ENCODE measurements around the gene FNBP1.

Gene FNBP1

DNA sequence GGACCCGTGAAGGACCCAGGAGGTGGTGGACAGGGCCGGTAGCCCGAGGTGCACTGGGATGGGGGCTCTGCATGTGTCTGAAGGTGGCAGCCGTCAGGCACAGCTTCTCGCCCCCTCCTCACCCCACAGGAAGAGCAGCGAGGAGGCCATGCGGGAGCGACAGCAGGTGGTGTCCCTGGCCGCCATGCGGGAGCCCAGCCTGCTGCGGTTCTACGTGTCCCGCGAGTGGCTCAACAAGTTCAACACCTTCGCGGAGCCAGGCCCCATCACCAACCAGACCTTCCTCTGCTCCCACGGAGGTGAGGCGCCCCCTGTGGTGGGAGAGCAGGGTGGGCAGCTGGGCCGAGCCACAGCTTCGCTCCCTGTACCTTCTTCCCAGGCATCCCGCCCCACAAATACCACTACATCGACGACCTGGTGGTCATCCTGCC is 167.8 kb downstream of the FNBP1 start:
- DNase-seq (ENCODE audit: low read depth), result no peak

GRCh38 chr9:129874261-129875101 is 168.5 kb downstream of the FNBP1 start:
- no peak for DNase-seq (ENCODE audit: low read depth)

DNA sequence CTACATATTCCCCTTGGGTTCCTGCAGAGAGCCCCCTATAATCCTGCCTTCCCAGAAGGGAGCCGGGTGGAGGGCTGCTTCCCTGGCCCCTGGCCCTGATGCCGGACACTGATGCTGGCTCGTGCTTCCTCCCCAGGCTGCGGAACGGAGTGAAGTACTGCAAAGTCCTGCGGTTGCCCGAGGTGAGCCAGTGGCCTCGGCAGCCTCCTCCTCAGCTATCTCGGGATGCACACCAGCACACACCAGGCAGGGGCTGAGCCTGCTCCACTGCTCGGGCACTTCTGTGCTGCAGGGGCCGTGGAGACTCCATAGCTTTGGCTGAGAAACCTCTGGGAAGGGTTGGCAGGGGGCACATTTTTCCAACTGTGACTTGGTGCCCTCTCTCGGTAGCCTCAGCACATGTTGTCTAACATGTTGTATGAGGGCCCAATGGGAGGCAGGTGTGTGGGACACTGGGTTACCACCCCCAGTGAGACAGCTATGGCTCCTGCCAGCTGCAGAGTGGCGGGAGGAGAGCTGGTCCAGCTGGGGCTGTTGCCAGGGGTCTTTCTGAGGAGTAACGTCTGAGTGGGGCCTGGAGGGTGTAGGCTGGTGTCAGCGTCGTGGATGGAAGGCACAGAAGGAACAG is 169.3 kb downstream of the FNBP1 start:
- DNase-seq (ENCODE audit: low read depth), result no peak

DNA sequence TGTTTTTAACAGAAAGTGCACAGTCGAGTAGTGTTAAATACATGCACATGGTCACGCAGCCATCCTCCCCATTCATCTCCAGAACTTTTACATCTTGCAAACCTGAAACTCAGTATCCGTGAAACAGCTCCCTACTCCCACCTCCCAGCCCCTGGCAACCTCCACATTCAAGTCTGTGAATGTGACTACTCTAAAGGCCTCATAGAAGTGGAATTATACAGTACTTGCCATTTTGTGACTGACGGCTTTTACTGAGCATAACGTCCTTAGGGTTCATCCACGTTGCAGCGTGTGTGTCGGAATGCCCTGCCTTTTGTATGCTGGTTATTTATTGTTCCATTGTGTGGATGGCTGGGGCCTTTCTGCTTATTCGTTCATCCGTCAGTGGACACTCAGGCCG is 171.9 kb downstream of the FNBP1 start:
- DNase-seq (ENCODE audit: low read depth), result no peak

DNA sequence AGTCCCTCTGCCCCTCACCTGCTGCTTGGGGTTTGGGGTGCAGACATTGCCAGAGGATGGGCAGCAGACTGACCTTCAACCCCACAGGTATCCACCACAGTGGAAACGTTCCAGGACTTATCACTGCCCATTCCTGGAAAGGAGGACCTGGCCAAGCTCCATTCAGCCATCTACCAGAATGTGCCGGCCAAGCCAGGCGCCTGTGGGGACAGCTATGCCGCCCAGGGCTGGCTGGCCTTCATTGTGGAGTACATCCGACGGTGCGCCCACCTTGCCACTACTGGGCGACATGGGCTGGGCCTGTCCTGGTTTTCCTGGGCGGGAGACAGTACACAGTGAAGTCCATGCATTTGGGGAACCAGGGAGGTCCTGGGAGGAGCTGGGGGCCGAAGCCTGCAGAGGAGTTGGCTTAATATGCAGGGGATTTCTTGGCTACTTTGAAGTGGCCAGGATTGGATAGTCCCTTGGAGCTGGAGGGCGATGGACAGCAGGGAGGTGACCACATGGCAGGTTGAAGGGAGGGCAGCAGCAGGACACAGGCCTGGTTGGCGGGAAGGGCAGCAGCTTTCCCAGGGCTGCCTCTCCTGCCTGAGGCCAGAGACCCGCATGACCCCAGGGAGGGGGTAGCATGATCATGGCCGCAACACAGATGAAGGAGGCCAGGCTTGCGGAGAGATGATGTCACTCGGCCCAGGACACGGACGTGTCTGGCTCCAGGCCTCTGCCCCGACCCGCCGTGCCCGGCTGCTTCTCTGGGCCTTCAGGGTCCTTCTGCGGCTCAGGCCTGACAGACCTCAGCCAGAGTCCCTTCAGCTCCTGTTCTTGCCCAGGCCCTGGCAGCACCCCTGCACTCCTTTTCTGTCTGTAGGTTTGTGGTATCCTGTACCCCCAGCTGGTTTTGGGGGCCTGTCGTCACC is 173.1 kb downstream of the FNBP1 start:
- DNase-seq (ENCODE audit: low read depth), result no peak

DNA sequence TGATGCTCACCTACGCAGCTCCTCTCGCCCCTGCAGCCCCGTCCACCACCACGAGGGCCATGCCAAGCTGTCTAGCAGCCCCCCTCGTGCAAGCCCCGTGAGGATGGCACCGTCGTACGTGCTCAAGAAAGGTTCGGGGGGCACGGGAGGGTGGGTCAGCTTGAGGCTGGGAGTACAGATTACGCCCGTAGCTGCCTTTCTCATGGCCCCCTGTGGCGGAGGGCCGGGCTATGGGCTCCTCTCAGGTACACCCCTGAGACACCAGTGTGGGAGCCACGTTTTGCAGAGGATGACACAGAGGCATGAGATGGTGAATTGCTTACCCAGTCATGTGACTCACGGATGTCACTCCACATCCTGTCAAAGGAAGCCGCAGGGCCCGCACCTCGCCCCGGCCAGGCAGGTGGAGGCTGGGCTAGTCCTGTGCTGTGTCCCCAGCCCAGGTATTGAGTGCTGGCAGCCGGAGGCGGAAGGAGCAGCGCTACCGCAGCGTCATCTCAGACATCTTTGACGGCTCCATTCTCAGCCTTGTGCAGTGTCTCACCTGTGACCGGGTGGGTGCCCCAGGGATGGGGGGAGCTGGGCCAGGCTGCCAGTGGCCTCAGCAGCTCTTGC is 174.0 kb downstream of the FNBP1 start:
- no peak for DNase-seq (ENCODE audit: low read depth)

- no peak for DNase-seq (ENCODE audit: low read depth)
Observed at GRCh38 chr9:129868023-129868871, 174.7 kb downstream of the FNBP1 start.

GRCh38 chr9:129867136-129868022 is 175.6 kb downstream of the FNBP1 start:
- DNase-seq (ENCODE audit: low read depth), result no peak

DNA sequence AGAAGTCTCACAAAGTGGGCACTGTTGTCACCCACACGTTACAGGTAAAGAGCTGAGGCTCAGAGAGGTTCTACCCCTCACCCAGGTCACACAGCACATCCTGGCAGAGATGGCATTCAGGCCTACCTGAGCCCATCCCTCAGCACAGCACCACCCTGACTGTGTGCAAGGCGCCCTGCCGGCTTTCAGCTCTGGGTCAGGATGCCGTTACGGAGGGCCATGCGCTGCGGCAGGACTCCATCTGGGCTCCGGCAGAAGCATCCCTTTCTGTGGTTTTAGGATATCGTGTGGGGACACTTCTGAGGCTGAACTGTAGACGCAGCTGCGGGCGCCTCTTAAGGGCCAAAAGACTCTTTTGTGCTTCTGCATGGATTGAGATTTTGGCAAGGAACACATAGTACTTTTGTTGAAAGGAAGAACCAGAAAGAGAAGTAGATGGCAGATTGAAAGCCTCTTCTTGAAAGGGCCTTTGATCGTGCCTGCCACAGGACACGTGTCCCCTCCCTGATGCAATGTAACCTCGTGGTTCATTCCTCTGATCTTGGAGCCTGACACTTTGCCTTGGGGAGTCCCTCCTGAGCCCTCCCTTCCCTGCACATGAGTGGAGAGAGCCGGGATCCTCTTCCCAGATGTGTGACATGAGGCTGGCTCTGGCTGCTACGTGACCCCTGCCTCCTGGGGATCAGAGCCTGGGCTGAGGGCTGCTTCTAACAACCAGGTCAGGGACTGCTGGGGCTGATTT is 176.4 kb downstream of the FNBP1 start:
- DNase-seq (ENCODE audit: low read depth), result no peak

DNA sequence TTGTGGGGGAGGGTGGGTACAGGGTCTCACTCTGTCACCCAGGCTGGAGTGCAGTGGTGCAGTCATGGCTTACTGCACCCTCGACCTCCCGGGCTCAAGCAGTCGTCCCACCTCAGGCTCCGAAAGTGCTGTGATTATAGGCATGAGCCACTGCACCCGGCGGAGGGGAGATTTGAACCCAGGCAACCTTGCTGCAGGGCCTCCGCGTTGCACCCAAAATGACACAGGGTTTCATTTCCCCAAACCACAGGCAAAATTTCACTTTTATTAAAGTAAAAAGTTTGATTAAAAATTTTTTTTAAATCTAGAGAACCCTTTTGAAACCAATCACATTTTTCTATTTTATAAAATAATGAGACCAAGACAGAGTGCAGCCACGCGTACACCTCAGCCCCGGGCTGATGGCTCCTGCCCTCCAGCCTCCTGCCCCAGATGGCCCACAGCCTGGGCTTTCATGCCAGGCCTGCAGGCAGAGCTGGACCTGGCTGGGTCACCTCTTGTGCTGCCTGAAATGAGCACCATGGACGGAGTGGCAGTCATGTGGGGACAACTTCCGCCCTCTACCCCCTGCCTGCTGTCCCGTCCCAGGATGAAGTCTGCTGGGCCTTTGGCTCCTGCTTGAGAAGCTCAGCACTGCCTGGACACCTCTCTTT is 177.2 kb downstream of the FNBP1 start:
- no peak for DNase-seq (ENCODE audit: low read depth)

- DNase-seq (ENCODE audit: low read depth), result no peak
Observed at GRCh38 chr9:129864991-129865647, 177.9 kb downstream of the FNBP1 start.

DNA sequence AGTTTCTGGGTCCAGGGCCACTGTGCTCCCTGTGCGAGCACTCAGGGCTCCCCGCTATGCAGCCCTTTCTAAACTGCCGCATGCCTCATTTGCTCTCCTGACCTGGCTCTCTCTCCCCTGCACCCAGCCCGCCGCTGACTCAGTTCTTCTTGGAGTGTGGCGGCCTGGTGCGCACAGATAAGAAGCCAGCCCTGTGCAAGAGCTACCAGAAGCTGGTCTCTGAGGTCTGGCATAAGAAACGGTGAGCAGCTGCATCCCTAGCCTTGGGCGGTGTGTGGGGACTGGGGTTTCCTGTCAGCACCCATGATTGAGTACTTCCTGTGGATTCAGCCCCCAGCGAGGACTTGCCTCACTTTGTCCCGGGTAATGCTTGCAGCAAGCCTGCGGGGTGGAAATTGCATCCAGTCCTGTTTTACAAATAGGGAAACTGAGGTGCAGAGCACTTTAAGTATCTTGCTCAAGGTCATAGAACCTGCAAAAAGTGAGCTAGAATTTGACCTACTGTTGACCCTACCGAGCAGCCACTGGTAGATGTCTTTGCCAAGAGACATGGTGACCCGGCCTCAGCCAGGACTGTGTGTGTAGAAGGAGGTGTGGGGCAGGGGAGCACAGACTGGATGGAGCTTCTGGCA is 179.8 kb downstream of the FNBP1 start:
- no peak for DNase-seq (ENCODE audit: low read depth)

DNA sequence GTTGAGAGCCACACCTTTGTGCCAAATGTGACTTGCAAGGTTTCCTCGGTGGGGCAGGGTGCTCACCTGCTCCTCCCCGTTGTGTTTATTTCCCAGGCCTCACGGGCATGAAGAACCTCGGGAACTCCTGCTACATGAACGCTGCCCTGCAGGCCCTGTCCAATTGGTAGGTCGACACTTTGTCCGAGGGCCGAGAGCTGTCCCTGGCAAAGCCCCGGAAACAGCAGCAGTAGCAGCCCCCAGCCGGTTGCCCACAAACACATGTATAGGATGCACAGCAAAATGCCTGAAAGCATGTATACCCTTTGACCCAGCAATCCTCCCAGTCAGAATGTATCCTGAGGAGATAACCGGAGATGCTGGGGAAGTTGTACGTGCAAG is 181.6 kb downstream of the FNBP1 start:
- no peak for DNase-seq (ENCODE audit: low read depth)

GRCh38 chr9:129860653-129861446 is 182.1 kb downstream of the FNBP1 start:
- no peak for DNase-seq (ENCODE audit: low read depth)

DNA sequence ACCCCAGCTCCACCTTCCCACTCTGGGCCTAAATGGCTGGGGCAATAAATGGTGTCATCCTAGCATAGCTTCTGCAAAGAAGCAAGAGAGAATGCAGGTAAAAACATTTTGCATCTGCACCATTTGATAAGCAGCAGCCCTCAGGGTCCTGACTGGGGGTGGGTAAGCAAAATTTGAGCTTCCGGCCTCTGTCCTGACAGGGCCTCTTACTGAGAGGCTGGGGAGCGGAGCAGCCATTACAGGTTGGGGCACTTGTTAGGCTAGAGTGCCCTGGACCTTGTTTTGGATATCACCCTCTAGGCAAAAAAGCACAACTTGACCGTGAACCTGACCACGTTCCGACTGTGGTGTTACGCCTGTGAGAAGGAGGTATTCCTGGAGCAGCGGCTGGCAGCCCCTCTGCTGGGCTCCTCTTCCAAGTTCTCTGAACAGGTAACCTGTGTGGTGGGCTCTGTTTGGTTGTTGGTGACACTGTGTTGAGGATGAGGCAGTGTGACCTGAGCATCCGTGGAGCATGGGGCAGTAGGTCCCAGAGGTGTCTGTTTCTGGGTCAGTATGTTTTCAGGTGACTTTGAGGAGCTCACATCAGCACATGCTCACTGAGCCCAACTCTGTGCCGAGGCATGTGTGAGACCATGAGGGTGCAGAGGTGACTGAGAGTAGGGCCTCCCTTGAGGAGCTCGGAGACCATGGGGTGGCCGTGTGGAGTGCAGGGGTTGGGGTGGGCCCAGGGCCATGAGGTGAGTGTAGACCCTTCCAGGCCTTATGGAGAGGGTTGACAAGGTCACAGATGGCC is 184.6 kb downstream of the FNBP1 start:
- DNase-seq (ENCODE audit: low read depth), result no peak

DNA sequence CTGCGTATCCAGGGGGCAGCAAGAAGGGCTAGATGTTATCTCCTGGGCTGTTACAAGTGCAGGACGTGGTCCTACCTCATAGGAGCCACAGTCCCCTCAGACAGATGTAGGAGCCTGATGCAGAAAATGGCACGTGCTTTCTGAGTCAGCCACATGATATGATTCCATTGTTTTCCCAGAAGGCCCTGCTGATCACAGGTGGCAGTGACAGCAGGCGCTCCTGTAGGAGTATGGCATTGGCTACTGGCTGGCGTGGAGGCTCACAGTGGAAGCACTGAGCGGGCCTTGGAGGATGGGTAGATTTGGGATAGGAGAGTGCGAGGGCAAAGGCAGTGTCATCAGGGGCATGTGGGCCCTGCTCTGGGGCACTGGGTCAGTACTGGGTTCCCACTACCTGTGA is 185.8 kb downstream of the FNBP1 start:
- no peak for DNase-seq (ENCODE audit: low read depth)

Data from fibroblast of the conjunctiva (primary cell).